K562 (cell line): ENCODE results near the gene MBD2.

Experiments
- CTCF ChIP-seq, 3 experiments: IDR thresholded peaks in 2 of 3; conservative IDR thresholded peaks in 1 of 3; 2 replicates each; pipeline ENCODE4 v1.5.1; 2011 to 2012; ENCODE audit warnings: low read length in 3 of 3, mild to moderate bottlenecking in 3 of 3, control low read depth in 2 of 3, improper control_type of control experiment in 1 of 3, inconsistent platforms in 1 of 3, low read depth in 1 of 3, mixed read lengths in 1 of 3, moderate library complexity in 1 of 3; ENCODE audit not compliant: insufficient read depth in 2 of 3
- HNRNPUL1 ChIP-seq: fragments of 200-400 bp; formaldehyde crosslinking; IDR thresholded peaks from 2 replicates; pipeline ENCODE4 v1.6.1; 2017; ENCODE audit warnings: low read length
- THRB ChIP-seq: fragments of 450-650 bp; formaldehyde crosslinking; conservative IDR thresholded peaks from 2 replicates; pipeline ENCODE4 v1.4.0; 2022; ENCODE audit warnings: mild to moderate bottlenecking, missing genetic modification characterization
- ZBTB12 ChIP-seq: fragments of 250-450 bp; sonication (Bioruptor Pico); IDR thresholded peaks from 2 replicates; pipeline ENCODE4 v1.4.0; 2020
- ZKSCAN3 ChIP-seq: fragments of 250-450 bp; sonication (Bioruptor Pico); IDR thresholded peaks from 2 replicates; pipeline ENCODE4 v1.4.0; 2020

GRCh38 chr18:54127759-54128378 lies 96.6 kb downstream of the MBD2 start:
- TF ChIP-seq THRB (CRISPR knock-in tag) (no peak), ZKSCAN3 (CRISPR knock-in tag) (no peak), HNRNPUL1 (no peak), CTCF (IDR thresholded peaks at IDR 0.05 in 2 of 3, conservative IDR thresholded peaks at IDR 0.05 in 1 of 3; ENCODE audit: insufficient read depth in 2 of 3, low read depth in 1 of 3, low read length in 3 of 3) (peak; percentile 45 to 70 (median 60)), ZBTB12 (no peak)
